Mesodermal cell (in vitro differentiated cells): ENCODE results near the gene GALNT5.

Experiments used
- H3K27ac ChIP-seq: 2 replicates; pipeline ENCODE4 v1.7.0; 2013; ENCODE audit warnings: mild to moderate bottlenecking, low read depth, low read length, moderate library complexity; ENCODE audit not compliant: severe bottlenecking
- H3K36me3 ChIP-seq: 2 replicates; pipeline ENCODE4 v1.7.1; 2013; ENCODE audit warnings: mild to moderate bottlenecking, low read length, moderate library complexity; ENCODE audit not compliant: control insufficient read depth, insufficient read depth
- H3K4me1 ChIP-seq: one replicate; pipeline ENCODE4 v1.7.1; 2013; ENCODE audit warnings: mild to moderate bottlenecking, low read length; ENCODE audit not compliant: insufficient read depth, control insufficient read depth, poor library complexity, severe bottlenecking
- H3K4me3 ChIP-seq: 2 replicates; pipeline ENCODE4 v1.7.0; 2013; ENCODE audit warnings: low read length, control low read depth, mild to moderate bottlenecking; ENCODE audit not compliant: insufficient read depth, poor library complexity, severe bottlenecking; ENCODE audit errors: extremely low read depth
- H3K9me3 ChIP-seq: 2 replicates; pipeline ENCODE4 v1.7.1; 2013; ENCODE audit warnings: mild to moderate bottlenecking, low read length, moderate library complexity; ENCODE audit not compliant: control insufficient read depth
- WGBS, 2 experiments: methylation state at CpG; one replicate each; pipeline ENCODE4 v1.1.5; 2013; ENCODE audit warnings: missing lambda C conversion rate in 2 of 2; ENCODE audit not compliant: insufficient coverage in 2 of 2; 5-methylcytosine and 5-hydroxymethylcytosine counted together

Gene GALNT5

DNA sequence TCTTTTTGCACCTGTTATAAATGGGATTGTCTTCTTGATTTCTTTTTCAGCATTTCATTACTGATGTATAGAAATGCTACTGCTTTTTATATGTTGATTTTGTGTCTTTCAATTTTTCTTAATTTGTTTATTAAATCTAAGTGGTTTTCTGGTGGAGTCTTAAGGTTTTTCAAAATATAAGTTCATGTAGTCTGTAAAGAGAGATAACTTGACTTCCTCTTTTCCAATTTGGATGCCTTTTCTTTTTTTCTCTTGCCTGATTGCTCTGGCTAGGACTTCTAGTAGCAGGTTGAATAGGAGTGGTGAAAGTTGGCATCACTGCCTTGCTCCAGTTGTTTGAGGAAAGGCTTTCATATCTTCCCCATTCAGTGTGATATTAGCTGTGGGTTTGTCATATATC lies 28.6 kb upstream of the GALNT5 start:
- H3K4me1 ChIP-seq: no peaks in the 10 kb centered on the region
- no peak overlapping the region for H3K27ac ChIP-seq
- H3K36me3 ChIP-seq: no peaks in the 10 kb centered on the region
- H3K4me3 ChIP-seq: no peak overlapping the region
- H3K9me3 ChIP-seq: no peaks in the 10 kb centered on the region

DNA sequence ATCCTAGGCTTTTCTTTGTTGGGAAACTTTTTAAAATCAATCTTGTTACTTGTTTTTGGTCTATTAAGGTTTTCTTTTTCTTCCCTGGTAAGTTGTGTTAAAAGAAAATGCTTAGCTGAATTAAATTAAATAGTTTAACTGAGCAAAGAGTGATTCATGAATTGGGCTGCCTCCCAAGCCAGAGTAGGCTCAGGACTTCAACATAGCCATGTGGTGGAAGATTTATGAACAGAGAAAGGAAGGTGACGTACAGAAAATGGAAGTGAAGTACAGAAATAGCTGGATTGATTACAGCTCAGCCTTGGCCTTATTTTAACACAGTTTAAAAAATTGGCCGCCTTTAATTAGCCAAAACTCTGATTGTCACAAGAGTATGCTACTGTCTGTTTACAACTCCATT lies 27.9 kb upstream of the GALNT5 start:
- Histone ChIP-seq H3K9me3 (no peaks in the 10 kb centered on the region), H3K4me3 (no peak overlapping the region), H3K4me1 (no peaks in the 10 kb centered on the region), H3K27ac (no peak overlapping the region), H3K36me3 (no peaks in the 10 kb centered on the region)
- 100% methylated on average over 1 to 2 of the region's 2 CpGs for WGBS, 2 experiments

DNA sequence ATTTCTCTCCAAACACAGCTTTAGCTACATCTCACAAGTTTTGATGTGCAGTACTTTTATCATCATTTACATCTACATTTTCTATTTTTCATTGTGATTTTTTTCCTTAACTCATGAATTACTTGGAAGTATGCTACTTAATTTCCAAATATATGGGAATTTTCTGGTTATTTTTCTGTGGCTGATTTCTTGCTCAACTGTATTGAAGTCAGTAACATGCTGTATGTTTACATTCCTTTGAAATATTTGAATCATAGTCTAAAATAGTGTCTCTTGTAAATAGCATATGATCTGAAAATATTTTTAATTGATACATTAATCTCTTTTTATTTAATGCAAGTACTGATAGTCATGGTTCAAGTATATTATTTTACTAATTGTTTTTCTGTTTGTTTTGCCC lies 26.0 kb upstream of the GALNT5 start:
- H3K9me3 ChIP-seq: no peaks in the 10 kb centered on the region
- no peak overlapping the region for H3K27ac ChIP-seq
- no peaks in the 10 kb centered on the region for H3K4me1 ChIP-seq
- no peaks in the 10 kb centered on the region for H3K36me3 ChIP-seq
- no peak overlapping the region for H3K4me3 ChIP-seq

DNA sequence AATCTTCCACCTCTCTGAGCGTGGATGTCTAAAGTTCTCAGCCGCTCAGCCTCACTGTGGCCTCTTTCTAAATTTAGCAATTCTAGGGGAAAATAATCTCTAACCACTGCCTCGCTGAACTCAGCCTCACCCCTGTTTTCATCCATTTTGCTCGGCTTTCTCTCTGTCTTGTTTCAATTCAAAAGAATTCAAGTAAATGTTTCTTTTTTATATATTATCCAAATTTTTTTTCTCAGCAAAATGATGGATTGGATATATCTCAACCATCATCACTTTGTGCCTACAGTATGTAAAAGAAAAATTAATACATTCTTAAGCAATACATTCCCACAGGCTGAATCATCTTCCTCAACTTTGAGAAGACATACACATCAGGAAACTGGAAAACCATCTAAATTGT lies 24.0 kb upstream of the GALNT5 start:
- H3K4me1 ChIP-seq: no peaks in the 10 kb centered on the region
- H3K9me3 ChIP-seq: no peaks in the 10 kb centered on the region
- no peak overlapping the region for H3K27ac ChIP-seq
- 90 to 100% methylated on average over 2 of the region's 4 CpGs for WGBS, 2 experiments
- no peaks in the 10 kb centered on the region for H3K36me3 ChIP-seq
- no peak overlapping the region for H3K4me3 ChIP-seq

DNA sequence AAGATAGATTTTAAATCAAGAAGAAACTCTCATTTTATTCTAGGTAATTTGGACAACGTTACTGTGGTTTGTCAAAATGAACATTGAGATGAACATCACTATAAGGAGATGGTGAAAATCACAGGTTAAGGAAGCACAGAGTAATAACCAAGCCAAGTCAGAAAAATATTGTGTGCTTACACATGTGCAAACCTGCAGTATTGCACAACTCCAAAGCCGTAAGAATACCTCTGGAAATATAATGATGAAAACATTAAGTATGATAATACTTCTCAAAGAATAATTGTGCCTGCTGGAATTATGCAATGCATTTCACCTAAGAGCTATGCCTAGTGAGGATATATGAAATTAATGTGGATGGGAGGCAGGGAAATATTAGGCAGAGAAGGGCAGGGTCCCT lies 21.1 kb upstream of the GALNT5 start:
- Histone ChIP-seq H3K36me3 (no peaks in the 10 kb centered on the region), H3K27ac (no peak overlapping the region), H3K4me1 (no peaks in the 10 kb centered on the region), H3K9me3 (no peaks in the 10 kb centered on the region), H3K4me3 (no peak overlapping the region)
- 100% methylated on average over 1 of the region's 2 CpGs for WGBS, 2 experiments

DNA sequence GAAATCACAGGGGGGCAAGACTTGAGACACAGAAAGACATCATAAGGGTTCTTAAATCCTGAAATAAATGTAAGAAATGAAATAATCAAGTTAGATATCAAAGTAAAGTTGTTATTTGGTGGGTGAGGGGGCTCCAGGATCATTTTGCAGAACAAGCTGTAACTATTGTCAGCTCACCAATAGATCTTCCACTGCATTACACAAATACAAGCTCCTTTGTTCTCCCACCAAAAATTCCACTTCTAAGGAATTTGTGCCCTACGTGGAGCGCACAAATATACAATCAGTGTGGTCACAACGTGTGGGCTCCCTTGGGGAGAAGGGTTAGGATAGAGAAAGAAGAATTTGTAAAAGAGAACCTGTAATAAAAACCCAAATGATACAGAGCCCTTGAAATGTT lies 19.2 kb upstream of the GALNT5 start:
- Histone ChIP-seq H3K9me3 (no peaks in the 10 kb centered on the region), H3K27ac (no peak overlapping the region), H3K36me3 (no peaks in the 10 kb centered on the region), H3K4me3 (no peak overlapping the region), H3K4me1 (no peaks in the 10 kb centered on the region)
- WGBS, 2 experiments: no CpG with 5 or more reads among the region's 3 CpGs

DNA sequence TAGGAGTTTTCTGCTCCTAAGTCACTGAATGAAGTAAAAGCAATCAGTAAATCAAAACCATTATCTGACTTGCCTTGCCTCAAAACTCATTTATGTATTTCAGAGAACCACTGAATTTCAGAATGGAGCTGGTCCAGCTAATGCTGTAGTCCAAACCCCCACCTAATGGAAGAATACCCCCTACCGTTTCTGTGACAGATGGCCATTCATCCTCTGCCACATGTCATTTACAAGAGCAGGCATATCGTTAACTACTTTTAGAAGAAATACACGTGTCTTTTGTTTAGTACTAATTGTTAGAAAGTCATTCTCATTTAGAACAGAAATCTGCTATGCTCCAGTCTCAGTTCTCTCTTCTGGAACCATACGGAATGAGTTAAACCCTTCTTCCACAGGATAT lies 12.8 kb upstream of the GALNT5 start:
- no peak overlapping the region for H3K27ac ChIP-seq
- H3K9me3 ChIP-seq: no peaks in the 10 kb centered on the region
- H3K36me3 ChIP-seq: no peaks in the 10 kb centered on the region
- H3K4me3 ChIP-seq: no peak overlapping the region
- WGBS, 2 experiments: 53% methylated on average over 3 of the region's 4 CpGs; no CpG with 5 or more reads in 1 of the 2 experiments
- no peaks in the 10 kb centered on the region for H3K4me1 ChIP-seq

DNA sequence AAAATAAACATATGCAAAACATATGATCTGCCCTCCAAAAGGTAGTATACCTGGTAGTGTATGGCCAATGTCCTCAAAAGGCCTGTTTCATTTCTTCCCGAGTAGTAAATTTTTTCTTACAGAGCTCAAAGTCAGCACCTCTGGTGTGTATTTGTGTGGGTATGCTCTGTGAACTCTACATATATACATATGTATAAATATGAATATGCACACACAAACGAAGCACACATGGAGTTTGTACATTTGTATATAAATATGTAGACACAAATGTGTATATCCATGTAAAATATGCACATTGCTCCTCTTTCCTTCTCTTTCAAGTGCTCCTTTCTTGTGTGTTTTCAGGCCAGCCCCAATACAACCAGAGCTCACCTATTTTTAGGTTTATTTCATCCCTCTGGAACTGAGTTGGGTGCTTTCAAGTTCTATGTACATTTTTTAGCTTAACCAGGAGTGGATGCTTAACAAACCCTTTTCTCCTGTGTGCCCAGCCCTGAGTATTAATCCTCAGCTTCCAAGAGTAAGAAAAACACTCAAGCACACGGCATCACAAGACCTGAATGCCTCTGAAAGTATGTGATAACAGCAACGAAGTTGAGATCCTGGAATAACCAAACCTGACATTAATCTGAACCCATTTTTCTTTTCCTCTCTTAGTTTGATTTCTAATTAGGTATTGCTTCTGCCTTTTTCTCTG lies 12.2 kb upstream of the GALNT5 start:
- no peak overlapping the region for H3K27ac ChIP-seq
- no peaks in the 10 kb centered on the region for H3K9me3 ChIP-seq
- WGBS, 2 experiments: 84% methylated on average over 2 of the region's 4 CpGs; no CpG with 5 or more reads in 1 of the 2 experiments
- no peaks in the 10 kb centered on the region for H3K4me1 ChIP-seq
- no peaks in the 10 kb centered on the region for H3K36me3 ChIP-seq
- no peak overlapping the region for H3K4me3 ChIP-seq

DNA sequence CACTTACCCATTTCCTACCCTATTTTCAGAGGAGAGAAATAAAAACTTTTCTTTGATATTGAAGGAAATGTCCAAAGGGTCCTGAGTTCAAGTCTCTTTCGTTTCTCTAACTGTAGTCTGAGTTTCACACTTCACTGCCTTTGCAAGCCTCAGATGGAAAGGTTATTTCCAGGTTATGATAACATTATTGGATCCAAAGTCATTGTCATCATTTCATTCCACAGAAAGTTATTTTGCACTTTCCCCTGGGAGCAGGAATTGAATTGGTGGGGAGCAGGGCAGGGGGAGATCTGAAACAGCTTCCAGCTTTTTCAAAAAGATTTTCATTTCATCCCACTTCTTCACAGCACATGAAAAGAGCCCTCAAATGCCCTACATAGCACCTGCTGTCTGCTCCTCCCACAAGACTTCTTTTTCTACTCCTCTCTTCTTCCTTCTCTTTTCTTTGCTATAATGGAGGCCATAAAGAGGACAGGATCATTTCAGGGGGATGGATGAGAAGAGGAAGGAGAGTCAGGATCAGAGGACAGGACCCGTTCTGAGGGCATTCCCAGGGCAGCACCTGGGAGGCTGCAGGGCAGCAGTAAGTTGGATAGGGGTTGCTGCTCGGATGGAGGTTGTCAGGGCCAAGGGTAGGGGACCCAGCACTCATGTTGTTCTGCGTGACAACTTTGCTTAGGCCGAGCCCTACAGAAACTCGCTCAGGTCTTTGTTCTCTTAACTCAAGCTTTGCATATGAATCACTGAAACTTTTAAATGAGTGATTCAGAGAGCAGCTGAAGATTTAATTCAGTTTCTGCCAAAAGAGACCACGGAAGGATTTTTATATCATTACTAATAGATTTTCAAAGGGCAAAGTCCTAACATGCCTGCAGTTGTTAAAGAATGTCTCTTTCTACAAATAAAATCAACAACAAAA lies 11.4 kb upstream of the GALNT5 start:
- Histone ChIP-seq H3K36me3 (no peaks in the 10 kb centered on the region), H3K4me1 (no peaks in the 10 kb centered on the region), H3K27ac (no peak overlapping the region), H3K4me3 (no peak overlapping the region), H3K9me3 (no peaks in the 10 kb centered on the region)
- WGBS, 2 experiments: 40 to 45% methylated on average over 2 to 4 of the region's 7 CpGs

DNA sequence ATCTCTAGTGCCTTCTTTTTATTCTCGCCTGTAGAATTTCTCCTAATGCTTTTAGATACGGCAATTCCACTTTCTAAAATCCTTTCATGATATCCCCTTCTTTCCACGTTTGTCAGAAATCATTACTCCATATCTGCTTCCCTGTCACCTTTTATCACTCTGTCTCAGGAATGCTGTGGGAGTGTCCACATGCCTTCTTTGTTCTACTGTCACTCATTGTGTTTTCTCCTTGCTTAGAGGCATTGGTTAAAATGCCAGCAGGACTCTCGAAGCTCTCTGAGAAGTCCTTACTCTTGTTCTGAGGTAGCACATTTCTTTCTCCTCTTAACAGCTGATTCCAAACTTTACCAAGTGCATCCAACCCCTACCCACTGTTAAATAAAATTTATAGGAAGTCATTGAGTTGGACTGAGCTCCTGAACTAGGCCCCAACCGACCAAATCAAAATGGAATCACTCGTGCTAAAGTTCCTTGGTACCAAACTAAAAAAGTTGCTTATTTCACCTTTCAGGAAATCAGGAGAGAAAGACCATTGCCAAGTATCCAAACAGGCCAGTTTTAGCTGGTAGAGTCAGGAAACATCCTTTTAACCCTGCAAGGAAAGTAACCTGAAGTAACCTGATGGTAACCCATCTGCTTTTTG lies 10.6 kb upstream of the GALNT5 start:
- 71 to 85% methylated on average over 4 to 5 of the region's 6 CpGs for WGBS, 2 experiments
- no peak overlapping the region for H3K4me3 ChIP-seq
- H3K9me3 ChIP-seq: no peaks in the 10 kb centered on the region
- no peaks in the 10 kb centered on the region for H3K4me1 ChIP-seq
- H3K27ac ChIP-seq: no peak overlapping the region
- no peaks in the 10 kb centered on the region for H3K36me3 ChIP-seq

DNA sequence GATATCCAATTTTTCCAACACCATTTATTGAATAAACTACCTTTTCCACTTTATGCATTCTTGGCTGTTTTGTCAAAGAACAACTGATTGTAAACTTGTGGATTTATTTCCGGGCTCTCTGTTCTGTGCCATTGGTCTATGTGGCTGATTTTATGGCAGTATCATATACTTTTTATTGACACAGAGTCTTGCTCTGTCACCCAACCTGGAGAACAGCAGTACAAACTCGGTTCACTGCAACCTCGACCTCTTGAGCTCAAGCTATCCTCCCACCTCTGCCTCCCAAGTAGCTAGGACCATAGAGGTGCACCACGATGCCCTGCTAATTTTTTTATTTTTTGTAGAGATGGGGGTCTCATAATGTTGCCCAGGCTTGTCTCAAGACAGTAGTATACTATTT lies 6.7 kb upstream of the GALNT5 start:
- H3K27ac ChIP-seq: no peak overlapping the region
- H3K4me3 ChIP-seq: no peak overlapping the region
- 70 to 100% methylated on average over 1 to 2 of the region's 4 CpGs for WGBS, 2 experiments
- H3K4me1 ChIP-seq: no peaks in the 10 kb centered on the region
- no peaks in the 10 kb centered on the region for H3K9me3 ChIP-seq
- H3K36me3 ChIP-seq: no peaks in the 10 kb centered on the region
